NCI-H69 (cell line): ENCODE results near the gene ALG10B.

Experiments used
- DNase-seq: peaks from one replicate; lab custom pipeline; 2025; lab: John Stamatoyannopoulos, UW

The ALG10B gene

GRCh38 chr12:38374751-38375150, 58.2 kb downstream of the ALG10B start:
- DNase-seq: no peak
